HuH-7 (cell line): ENCODE results near the gene IGLL1.
"Not testable (repeated sequence)": the region's sequence is repeated elsewhere in the genome, so short reads cannot be mapped to it uniquely, and the experiment has no call there.

Source experiments
- DNase-seq: peaks from one replicate; pipeline ENCODE4 v3.0.0; 2011; ENCODE audit warnings: low spot score

IGLL1 gene

GRCh38 chr22:23562186-23562585 is 17.9 kb downstream of the IGLL1 start:
- no peak for DNase-seq

GRCh38 chr22:23561025-23561510 is 19.0 kb downstream of the IGLL1 start:
- not testable (repeated sequence) for DNase-seq

- DNase-seq = not testable (repeated sequence)
Measured at GRCh38 chr22:23560215-23560614, 19.9 kb downstream of the IGLL1 start.

GRCh38 chr22:23557467-23557866 is 22.6 kb downstream of the IGLL1 start:
- DNase-seq = no peak

GRCh38 chr22:23557036-23557435 is 23.1 kb downstream of the IGLL1 start:
- no peak for DNase-seq

- DNase-seq = no peak
Measured at GRCh38 chr22:23556026-23556620, 24.0 kb downstream of the IGLL1 start.

GRCh38 chr22:23555118-23555517 is 25.0 kb downstream of the IGLL1 start:
- no peak for DNase-seq

- no peak for DNase-seq
Measured at GRCh38 chr22:23553924-23554870, 25.9 kb downstream of the IGLL1 start.

- DNase-seq = no peak
Measured at GRCh38 chr22:23553438-23553837, 26.7 kb downstream of the IGLL1 start.

- DNase-seq = no peak
Measured at GRCh38 chr22:23552573-23552972, 27.5 kb downstream of the IGLL1 start.

- DNase-seq = no peak
Measured at GRCh38 chr22:23551385-23551784, 28.7 kb downstream of the IGLL1 start.

- no peak for DNase-seq
Measured at GRCh38 chr22:23550049-23550650, 29.9 kb downstream of the IGLL1 start.

- no peak for DNase-seq
Measured at GRCh38 chr22:23549198-23549595, 30.9 kb downstream of the IGLL1 start.

GRCh38 chr22:23548501-23549197 is 31.4 kb downstream of the IGLL1 start:
- DNase-seq = no peak

- DNase-seq = no peak
Measured at GRCh38 chr22:23547818-23548500, 32.1 kb downstream of the IGLL1 start.

GRCh38 chr22:23547382-23547781 is 32.7 kb downstream of the IGLL1 start:
- DNase-seq = not testable (repeated sequence)

GRCh38 chr22:23544852-23545251 is 35.2 kb downstream of the IGLL1 start:
- no peak for DNase-seq

- DNase-seq = not testable (repeated sequence)
Measured at GRCh38 chr22:23543506-23544000, 36.5 kb downstream of the IGLL1 start.

GRCh38 chr22:23542933-23543332 is 37.2 kb downstream of the IGLL1 start:
- no peak for DNase-seq

- not testable (repeated sequence) for DNase-seq
Measured at GRCh38 chr22:23542391-23542790, 37.7 kb downstream of the IGLL1 start.

GRCh38 chr22:23541849-23542281 is 38.2 kb downstream of the IGLL1 start:
- DNase-seq = not testable (repeated sequence)
